HG03064 (cell line): Measurements from ENCODE around the gene NPB.

ENCODE experiments used
- ATAC-seq: cut with Tn5 transposase; IDR thresholded peaks from one replicate; pipeline ENCODE4 v1.9.1; 2021; ENCODE audit warnings: low read depth; ENCODE audit not compliant: unreplicated experiment

The NPB gene

DNA sequence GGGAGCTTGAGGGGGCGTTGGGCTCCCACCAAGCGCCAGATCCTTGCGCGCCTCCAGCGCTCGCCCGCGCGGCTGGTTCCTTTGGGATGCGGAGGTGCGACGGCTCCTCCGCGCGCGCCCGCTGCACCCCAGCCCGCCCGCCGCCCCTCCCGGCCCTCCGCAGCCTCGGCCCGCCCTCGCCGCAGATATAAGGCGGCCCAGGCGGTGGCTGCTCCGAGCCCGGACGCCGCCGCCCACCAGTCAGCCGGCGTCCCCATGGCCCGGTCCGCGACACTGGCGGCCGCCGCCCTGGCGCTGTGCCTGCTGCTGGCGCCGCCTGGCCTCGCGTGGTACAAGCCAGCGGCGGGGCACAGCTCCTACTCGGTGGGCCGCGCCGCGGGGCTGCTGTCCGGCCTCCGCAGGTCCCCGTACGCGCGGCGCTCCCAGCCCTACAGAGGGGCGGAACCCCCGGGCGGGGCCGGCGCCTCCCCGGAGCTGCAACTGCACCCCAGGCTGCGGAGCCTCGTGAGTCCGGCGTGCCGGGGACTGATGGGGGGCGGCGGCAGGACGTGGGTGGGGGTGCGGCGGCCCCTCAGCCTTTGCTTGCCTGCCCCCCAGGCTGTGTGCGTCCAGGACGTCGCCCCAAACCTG lies at the start of gene NPB:
NPB (plus strand) TSS at position 216 of the 630 bp plus-strand sequence; CDS start at position 256, 40 bp downstream.
- no peak for ATAC-seq

- ATAC-seq, result no peak
These were observed 46.9 kb upstream of the NPB start for GRCh38 chr17:81854974-81855774.

- no peak for ATAC-seq
These were observed 43.7 kb upstream of the NPB start for GRCh38 chr17:81858170-81858966.

GRCh38 chr17:81858967-81859905 lies 42.8 kb upstream of the NPB start:
- no peak for ATAC-seq

DNA sequence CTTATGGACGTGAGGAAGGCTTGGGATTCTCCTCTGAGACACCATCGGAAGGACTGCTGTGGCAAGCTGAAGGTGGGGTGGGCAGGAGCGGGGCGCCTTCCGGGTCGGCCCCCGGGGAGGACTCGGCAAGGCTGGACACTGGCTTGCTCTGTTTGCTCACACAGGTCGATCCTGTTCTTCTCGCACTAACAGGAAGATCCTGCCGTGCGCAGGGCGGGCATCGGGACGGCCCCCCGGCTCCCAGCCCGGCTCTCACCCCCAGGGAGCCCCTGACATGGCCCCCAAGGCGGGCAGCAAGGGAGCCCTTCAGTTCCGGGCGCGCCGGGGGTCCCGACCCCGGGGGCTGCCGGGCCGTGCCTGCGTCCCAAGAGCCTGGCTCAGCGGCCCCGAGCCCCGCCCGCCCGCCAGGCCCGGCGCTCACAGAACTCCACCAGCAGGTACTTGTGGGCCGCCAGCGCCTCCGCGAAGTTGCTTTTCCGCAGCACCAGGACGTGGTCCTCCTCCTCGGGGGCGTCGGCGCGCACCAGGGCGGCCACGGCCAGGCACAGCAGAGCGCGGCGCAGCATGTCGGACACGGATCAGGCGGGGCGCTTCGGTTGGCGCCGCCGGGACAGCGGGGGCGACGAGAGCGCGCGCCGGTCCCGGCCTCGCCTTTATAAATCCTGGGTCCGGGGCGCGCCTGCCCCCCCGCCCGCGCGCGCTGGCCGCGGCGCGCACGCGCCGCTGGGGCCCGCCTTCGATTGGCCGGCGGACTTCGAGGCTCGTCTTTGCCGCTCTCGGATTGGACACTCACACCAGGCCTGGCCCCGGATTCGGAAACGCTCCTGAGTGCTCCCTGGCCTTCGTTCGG lies 41.9 kb upstream of the NPB start, which contains the start of gene P4HB:
P4HB (minus strand) TSS at position 630 of the 850 bp plus-strand sequence; CDS start at position 566, 64 bp downstream.
- ATAC-seq, result peak; percentile 58

GRCh38 chr17:81860756-81861568 lies 41.1 kb upstream of the NPB start:
- peak; percentile 67 for ATAC-seq

- ATAC-seq, result no peak
These were observed 38.8 kb upstream of the NPB start for GRCh38 chr17:81863123-81863675.

DNA sequence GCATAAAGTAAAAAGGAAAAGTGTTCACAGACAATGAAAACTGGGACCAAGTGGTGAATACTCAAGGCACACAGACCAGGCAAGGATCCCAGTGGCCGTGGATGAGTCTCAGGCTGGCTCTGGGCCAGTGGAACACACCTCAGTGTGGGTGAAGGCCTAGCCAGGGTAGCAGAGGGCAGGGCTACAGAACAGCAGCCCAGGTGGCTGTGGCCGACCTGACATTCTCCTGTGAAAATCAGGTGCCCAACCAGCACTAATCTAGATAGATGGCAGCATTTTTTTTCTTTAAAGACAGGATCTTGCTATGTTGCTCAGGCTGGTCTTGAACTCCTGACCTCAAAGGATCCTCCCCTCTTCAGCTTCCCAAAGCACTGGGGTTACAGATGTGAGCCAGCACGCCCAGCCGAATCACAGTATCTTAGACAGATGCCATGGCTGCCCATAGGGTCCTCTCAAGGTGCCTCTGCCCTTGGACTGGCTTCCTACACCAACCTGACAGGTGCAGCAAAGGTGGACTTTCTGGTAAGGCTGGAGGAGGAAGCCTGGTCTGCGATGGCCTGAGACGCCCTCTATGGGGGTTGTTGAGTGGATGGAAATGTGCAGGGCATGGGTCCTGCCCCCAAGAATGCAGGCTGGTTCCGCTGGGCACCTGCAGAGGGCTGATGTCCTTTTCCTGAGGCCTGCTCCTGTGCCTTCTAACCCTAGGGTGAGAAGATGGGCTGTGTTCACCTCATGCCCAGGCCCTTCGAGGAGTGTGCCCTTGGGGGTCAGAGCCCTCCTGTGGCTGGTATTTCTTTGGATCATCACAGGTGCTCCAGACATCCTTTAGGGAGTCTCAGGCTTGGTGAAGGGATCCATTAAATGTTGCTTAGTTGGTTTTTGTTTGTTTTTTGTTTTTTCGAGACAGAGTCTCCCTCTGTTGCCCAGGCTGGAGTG lies 37.9 kb upstream of the NPB start:
- no peak for ATAC-seq

DNA sequence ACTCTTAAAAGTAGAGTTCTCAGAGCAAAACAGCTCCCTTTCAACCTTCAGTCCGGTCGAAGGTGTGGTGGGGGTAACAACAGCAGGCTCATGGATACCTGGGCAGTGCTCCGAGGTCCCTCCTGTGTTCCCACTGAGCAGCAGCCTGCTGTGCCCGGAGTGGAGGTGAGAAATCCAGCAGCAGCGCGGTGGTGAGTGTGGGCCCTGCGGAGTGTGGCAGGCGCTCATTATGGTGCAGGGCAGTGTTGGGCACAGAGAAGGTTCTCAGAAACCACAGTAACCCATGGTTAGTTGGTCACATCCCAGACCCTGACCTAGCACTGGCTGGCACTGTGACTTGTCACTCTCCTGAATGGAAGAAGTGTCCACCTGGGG lies 36.7 kb upstream of the NPB start:
- ATAC-seq, result no peak

DNA sequence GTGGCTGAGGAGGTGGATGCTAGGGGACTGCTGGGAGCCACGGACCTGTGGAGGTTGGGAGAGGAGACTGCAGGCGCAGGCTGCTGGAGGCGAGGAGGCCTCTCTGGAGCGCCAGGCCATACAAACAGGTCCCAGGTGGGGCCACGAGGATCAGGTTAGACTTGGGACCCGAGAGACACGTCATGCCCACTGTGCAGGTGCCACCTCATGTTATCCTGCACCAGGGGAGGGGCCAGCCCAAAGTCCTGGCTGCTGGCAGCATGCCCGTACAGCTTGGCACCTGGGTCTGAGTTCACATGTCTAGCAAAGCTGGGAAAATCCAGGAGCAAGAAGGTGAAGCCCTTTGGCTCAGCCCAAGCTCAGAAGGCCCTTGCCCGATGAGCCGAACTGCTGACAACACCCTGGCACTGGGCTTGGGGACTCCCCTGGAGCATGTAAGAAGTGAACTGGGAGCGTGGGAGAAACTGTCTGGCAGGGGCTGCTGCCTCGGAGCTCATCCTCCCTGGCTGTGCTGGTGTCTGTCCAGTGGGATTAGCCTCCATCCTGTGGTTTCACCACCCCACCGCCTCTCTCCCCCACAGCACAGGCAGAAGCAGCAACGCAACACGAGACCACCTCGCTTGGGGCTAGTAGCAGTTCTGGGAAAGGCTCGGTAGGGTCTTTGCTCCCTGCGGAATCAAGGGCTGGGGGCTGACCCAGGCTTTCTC lies 36.2 kb upstream of the NPB start:
- no peak for ATAC-seq

GRCh38 chr17:81866440-81867169 lies 35.4 kb upstream of the NPB start:
- ATAC-seq, result no peak

- no peak for ATAC-seq
These were observed 34.7 kb upstream of the NPB start for GRCh38 chr17:81867170-81867990.

- no peak for ATAC-seq
These were observed 33.9 kb upstream of the NPB start for GRCh38 chr17:81867991-81868673.

DNA sequence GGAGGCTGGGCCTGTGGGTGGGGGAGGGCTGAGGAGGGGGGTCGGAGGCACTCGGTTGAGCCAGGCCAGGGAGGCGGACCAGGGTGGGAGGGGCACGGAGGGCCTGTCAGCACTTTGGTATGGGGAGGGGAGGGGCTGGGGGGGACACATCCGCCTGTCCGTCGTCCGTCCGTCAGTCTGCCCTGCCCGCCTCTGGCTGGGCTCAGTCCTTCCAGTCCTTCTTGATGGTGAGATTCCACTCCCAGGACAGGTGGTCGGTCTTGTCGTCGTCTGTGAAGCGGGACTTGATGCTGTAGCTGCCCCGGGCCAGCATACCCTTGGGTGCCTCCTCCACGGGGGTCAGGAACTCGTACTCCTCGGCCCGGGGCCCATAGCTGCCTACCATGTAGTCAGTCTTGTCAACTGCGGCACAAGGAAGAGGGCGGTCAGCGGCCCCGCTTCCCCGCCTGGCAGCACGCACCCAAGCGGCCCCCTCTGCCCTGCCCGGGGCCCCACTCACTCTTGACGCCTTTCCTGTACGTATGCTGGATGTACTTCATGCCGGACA lies 33.3 kb upstream of the NPB start:
- no peak for ATAC-seq
